Epidermal melanocyte (primary cell): ENCODE data around the gene HDDC2.

ENCODE experiments used
- DNase-seq: peaks from one replicate; pipeline ENCODE4 v3.0.0; 2011; ENCODE audit warnings: low spot score; ENCODE audit not compliant: insufficient read length

The HDDC2 gene

DNA sequence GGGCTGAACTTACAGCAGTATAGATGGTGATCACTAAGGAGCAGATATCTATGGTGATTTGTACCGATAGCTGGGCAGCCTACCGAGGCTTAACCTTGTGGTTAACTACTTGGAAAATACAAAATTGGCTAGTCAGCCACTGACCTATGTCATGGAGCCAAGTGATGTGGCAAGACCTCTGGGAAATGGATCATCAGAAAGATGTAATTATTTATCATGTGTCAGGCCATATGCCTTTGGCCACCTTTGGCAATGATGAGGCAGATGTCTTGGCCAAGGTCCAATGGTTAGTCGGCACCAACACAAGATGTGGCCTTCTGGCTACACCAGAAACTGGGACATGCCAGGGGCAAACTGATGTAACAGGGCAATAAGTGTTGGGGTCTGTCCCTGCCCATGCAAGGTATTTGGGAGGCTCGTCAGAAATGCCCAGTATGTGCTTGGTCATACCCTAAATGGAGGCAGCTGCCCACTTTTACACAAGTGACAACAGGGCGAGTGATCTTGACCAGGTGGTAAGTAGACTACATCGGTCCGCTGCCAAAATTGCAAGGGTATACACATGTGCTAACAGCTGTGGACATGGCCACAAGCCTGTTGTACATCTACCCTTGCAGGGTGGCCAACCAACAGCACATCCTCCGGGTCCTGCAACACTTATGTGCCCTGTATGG is 30.1 kb downstream of the HDDC2 start:
- no peak for DNase-seq

- DNase-seq = no peak
Observed at GRCh38 chr6:125270380-125270779, 31.4 kb downstream of the HDDC2 start.

DNA sequence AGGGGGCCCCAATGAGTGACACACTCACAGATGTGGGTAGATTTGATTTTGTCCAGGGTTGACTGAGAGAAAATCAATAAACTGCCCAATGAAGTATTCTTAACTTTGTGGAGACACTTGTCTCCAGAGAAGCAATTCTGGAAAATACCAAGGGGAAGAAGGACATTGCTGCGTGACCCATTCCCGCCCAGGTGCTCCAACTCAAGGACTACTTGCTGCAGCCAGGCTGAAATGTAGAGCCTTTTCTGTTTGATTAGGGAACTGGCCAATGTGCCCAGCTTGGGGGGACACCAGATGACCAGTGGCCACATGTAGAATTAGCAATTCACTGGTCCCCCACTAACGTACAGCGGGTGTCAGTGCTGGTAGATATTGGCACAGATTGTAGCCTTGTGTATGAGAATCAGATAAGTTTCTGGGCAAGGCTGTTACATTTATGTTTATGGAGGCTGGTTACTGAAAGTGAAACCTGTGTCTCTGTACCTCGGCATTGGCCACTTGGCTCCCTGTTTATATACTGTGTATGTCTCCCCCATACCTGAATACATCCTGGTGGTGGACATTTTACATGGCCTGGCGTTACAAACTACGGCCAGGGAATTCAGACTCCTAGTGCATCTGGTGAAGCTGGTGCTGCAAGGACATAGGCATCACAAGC is 32.3 kb downstream of the HDDC2 start:
- DNase-seq = no peak

DNA sequence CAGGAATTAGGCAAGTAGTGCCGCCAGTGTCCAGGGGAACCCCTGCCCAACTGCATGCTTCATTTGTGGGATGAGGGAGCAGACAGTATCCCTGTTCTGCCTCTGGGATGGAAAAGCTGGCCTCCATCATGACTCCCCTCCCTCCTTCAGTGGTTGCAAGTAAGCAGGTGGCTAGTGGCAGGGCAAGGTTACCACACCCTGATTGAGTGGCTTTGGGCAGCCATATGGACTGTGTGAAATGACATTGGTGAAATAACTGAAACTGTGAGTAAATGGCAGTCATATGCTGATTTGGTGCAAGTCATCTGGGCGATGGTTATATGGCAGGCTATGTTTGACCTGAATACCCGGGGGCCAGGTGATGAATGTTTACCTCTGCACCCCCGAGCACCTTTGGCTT is 33.0 kb downstream of the HDDC2 start:
- DNase-seq = no peak

DNA sequence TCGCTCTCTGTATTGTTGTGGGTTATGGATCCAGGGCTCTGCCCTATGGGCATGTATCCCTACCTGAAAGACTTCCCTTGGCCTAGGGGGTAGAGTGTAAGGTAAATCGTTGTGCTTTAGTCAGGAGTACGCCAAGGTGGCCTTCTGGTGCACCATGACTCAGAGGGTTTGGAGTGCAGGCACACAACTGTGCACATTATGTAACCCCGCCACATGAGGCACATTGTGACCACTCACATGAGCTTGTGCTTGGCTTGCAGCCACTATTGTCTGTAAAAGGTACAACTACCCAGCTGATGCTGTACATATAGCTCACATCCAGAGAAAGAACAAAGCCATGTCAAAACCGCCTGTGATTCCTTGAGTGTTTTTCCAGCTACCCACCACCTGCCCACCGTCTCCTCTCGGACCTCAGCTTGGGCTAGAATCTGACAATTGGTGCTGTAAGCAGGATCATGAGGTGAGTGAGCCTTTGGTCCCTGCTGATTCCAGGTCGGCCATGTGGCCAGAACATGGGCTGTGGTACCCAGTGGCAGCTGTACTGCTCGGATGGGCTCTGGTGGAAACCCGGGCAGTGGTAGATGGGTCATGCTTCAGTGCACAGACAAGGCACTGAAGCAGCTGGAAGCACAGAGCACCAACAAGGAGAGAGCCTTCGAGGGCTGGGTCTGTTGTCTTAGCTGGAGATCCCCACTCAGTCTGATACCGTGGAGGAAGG is 33.8 kb downstream of the HDDC2 start:
- DNase-seq = no peak

DNA sequence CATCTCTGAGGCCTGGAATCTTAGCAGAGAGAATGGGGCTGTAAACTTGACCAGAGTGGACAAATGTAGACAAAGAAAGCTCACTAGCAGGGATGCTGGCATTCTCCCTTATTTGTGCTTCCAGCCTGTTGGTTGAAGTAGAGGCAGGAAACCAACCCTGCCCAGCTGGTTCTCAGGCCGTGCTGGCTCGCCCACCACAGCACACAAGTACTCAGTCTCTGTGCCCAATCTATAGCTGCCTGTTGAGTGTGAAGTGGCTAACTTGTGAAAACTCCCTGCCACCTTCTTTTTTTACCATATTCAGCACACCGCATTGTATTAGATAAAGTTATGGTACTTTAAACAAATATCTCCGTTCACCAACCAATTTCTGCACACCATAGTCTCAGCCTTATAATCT is 37.3 kb downstream of the HDDC2 start:
- DNase-seq = no peak

DNA sequence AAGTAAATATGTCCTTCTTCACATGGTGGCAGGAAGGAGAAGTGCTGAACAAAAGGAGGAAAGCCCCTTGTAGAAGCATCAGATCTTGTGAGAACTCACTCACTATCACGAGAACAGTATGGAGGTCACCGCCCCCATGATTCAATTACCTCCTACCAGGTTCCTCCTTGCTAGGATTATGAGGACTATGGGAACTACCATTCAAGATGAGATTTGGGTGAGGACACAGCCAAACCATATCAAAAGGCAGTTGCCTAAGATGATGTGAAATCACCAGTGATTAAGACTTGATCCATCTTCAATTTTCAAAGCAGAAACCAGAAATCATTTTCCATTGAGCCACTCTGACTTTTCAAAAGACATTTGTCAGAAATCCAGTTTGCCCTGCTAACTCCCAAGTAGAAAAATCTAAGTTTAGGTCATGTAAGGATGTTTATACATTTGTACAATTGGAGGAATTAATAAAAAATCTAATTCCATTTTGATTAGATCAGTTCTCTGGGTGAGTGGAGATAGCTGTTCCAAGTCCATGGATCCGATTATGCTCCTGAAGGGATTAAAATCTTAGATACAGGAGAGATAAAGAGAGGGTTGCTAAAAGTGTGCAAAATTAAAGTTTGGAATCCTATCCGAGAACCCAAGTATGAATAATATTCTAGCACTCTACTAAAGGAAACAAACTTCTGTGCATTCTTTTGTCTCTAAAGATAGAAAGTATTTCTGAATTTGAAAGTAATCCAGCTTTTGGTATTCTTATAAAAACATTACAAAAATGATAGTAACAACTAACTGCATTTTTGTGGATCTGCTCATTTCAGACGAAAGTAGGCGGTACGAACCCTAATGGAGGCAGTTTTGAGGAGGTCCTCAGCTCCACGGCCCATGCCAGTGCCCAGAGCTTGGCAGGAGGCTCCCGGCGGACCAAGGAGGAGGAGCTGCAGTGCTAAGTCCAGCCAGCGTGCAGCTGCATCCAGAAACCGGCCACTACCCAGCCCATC is 39.5 kb downstream of the HDDC2 start:
- DNase-seq = no peak

DNA sequence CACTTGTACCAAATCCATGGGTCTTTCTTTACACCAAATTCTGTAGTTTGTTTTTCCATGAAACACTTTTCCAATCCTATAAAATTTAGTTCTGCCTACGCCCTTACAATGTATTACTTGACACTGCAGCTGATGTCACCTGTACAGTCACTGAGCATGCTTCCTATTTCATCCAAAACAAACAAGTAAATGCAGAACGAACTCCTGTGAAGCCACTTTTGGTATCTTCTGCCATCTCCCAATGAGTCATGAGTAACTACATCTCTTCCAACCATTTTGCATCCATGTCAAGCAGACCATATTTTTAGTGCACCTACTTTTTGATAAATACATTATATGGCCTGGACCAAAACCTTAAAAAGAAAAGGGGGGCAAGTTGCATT is 42.4 kb downstream of the HDDC2 start:
- no peak for DNase-seq

- DNase-seq = no peak
Observed at GRCh38 chr6:125258651-125259353, 43.0 kb downstream of the HDDC2 start.

- DNase-seq = no peak
Observed at GRCh38 chr6:125257351-125257750, 44.4 kb downstream of the HDDC2 start.

DNA sequence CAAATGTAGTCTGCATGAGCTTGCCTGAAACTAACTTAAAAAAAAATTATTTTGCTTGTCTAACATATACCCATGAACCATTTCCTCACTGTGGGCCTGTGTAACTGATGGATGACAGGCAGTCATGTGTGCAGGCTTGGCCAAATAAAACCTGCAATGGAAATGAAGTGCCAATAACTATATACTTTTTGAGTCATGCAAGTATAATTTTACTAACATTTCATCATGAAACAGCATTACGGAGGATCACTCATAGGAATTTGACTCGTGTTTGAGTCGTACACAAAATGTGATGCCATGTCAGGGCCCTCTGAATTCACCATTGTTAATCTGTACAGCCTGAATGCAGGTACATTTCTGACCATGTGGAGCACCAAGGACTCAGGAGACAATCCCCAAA is 46.6 kb downstream of the HDDC2 start:
- DNase-seq = no peak

DNA sequence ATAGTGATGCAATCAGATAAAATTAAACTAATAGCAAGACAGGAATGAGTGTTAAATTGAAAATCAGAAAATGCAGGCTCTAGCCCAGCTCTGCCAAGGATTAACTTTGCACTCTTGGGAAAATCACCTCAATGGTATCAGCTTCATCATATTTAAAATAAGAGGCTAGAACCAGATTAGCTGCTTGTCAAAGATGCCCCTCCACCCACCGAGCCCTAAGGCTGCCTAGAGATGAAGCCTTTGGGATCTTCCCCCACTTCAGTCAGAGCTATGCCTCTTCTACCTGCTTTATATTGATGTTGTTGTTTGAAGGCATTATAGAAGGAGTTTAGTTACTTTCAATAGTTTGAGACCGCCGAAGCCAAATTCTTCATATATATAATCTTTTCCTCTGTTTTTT is 47.4 kb downstream of the HDDC2 start:
- DNase-seq = no peak

DNA sequence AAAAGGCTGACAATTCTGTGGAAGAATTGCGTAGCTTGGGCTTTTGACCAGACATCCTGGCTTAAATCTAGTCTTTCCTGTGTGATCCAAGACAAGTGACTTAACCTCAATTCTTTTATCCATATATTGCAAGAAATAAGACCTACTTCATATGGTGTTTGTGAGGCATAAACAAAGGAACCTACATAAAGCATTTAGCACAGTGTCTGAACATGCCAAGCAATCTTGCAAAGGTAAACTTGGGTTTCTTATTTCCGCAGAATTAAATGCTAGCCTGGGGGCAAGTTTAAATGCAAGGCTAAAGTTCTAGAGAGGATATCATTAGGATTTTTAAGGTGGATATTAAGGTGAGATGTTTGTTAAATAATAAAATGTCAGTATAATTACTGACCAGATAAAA is 47.9 kb downstream of the HDDC2 start:
- DNase-seq = no peak

DNA sequence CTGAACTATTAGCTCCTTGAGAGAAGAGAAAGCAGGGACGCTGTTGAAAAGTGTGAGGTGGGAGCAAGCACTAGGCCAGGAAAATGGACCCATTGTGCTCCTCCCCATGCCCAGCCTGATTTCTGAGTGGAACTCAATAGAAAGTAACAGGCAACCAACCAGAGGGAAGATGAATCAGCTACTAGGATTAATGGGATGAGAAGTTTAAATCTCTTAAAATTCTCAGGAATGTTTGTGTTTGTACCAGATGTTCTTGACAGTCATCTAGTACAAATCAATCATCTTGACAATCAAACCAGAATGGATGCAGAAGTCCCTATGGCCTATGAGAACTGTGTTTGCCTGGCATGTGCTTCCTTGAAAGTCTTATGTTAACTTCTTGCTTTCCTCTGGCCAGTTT is 48.9 kb downstream of the HDDC2 start:
- DNase-seq = no peak

GRCh38 chr6:125251516-125252220 is 50.1 kb downstream of the HDDC2 start:
- no peak for DNase-seq

DNA sequence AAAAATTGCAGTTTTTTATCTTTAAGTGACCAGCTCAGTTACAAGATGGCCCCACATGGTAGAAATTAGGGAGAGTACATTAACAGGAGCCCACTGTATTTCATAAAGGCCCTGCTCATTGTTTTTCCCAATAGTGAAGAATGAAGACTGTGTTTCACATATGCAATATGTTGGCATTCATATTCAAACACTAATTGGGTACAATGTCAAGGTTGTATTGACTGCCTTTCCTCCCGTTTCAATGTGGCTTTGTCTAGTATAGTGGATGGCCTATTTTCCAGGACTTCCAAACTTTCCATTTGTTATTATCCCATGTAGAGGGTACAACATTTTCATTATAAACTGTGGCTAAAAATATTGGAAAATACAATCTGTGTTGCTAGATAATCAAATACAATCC is 51.3 kb downstream of the HDDC2 start:
- no peak for DNase-seq

GRCh38 chr6:125248136-125248535 is 53.6 kb downstream of the HDDC2 start:
- DNase-seq = no peak

DNA sequence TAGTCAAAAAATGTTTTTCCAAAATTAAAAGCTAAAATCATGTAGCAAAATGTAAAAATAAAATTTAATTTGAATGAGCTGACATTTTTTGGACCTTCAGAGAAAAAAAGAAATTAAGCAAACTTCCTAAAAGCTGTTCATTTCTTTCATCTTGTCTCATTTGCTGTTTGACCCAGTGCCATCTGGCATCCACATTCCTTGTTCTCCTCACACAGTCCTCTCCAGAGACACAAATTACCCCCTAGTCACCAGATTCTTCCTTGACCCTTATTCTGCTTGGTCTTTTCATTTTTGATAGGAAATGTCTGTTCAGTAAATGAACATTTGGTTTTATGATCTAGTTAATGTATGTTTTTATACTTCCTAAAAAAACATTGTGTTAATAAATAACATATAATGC is 55.2 kb downstream of the HDDC2 start:
- no peak for DNase-seq

GRCh38 chr6:125245523-125246264 is 56.1 kb downstream of the HDDC2 start:
- no peak for DNase-seq

DNA sequence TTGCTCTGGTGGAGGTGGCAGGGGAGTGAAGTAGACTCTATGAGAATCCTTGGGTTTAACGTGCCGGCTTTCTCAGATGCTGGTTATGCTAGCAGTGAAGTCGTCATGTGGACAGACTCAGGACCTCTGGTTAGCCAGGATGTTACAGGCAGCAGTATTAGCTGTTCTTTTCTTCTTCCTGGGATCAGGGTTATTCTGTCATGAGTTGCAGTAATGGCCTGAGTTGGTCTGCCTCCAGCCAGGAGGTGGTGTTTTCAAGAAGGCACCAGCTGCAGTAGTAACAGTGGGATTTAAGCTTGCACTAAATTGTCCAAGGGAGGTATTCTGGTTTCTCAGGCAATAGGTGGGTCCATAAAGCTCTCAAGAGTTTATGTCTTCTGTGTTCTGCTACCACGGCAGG is 56.7 kb downstream of the HDDC2 start:
- no peak for DNase-seq
